ENCODE data around the gene LIFR.

LIFR gene

DNA sequence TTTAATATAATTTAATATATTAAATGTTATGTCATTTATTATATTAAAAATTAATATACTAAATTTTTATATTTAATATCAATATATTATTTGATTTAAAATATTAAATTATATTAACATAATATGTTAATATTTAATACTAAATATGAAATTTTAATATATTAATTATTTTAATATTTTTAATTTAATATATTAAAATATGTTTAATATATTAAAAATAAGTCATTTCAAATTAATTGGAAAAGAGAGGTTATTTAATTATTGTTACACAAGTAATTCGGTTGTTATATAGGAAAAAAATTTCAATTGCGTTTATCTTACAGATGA, 114.2 kb downstream of the LIFR start:
- no peak for TF ChIP-seq CTCF (conservative IDR thresholded peaks at IDR 0.05; ENCODE audit: low read length)
- DNase-seq (ENCODE audit: low read depth) = no peak
- no peak overlapping the region for H3K4me3 ChIP-seq (ENCODE audit: low read length)

- DNase-seq (ENCODE audit: low read depth) = peak; percentile 86
- TF ChIP-seq CTCF (conservative IDR thresholded peaks at IDR 0.05; ENCODE audit: low read length) = peak; percentile 99
- no peak overlapping the region for H3K4me3 ChIP-seq (ENCODE audit: low read length)
Measured at GRCh38 chr5:38441453-38442246, 114.8 kb downstream of the LIFR start.

DNA sequence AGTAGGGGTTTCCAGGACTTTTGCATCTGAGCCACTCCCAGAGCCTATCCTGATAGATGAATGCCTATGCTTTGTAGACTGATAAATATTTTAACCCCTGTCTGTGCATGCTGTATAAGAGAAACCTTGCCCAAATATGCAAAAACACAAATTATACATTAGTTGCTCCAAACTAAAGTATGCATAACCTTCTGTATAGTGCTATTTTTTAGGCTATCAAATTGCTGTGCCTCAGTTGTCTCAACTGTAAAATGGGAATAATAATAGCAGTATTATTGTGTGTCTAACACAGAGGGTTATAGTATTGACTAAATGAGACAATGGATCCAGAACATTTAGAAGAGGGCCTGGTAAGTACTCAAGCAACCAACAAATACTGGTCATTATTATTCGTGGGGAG, 117.7 kb downstream of the LIFR start:
- TF ChIP-seq CTCF (conservative IDR thresholded peaks at IDR 0.05; ENCODE audit: low read length) = no peak
- H3K4me3 ChIP-seq (ENCODE audit: low read length) = no peak overlapping the region
- no peak for DNase-seq (ENCODE audit: low read depth)

DNA sequence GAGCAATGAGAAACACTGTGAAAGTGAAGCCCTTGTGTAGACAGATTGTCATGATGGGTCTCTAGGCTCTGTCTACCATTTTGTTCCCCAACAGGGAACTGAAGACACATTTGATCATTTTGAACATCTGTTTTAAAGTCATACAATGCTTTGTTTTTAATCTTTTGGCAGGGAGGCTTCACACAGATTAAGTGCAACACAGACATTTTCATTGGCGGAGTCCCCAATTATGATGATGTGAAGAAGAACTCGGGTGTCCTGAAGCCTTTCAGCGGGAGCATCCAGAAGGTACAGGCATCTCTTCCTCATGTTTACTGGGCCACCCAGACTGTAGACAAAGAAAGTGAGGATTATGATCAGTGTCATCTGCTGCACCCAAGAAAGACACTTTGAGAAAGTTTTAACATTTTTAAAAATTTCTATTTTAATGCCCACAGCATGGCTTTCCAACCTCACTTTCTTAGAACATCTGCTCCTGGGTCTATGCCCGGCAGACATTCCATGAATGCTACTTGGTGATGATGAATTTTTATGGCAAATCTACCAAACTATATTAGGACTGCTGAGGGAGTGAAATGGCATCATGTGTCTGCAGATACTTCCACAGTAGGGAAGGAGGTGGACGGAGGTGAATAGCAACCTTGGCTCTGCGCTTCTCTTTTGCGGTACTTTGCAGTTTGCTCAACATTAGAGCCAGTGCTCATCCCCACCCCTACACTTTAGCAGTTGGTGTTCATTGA, 121.3 kb downstream of the LIFR start:
- no peak overlapping the region for H3K4me3 ChIP-seq (ENCODE audit: low read length)
- no peak for TF ChIP-seq CTCF (conservative IDR thresholded peaks at IDR 0.05; ENCODE audit: low read length)
- peak; percentile 86 for DNase-seq (ENCODE audit: low read depth)

GRCh38 chr5:38433160-38433861, 123.1 kb downstream of the LIFR start:
- peak; percentile 94 for DNase-seq (ENCODE audit: low read depth)
- TF ChIP-seq CTCF (conservative IDR thresholded peaks at IDR 0.05; ENCODE audit: low read length) = peak; percentile 21; the same call in 1 of the 2 replicates
- H3K4me3 ChIP-seq (ENCODE audit: low read length) = no peak overlapping the region

DNA sequence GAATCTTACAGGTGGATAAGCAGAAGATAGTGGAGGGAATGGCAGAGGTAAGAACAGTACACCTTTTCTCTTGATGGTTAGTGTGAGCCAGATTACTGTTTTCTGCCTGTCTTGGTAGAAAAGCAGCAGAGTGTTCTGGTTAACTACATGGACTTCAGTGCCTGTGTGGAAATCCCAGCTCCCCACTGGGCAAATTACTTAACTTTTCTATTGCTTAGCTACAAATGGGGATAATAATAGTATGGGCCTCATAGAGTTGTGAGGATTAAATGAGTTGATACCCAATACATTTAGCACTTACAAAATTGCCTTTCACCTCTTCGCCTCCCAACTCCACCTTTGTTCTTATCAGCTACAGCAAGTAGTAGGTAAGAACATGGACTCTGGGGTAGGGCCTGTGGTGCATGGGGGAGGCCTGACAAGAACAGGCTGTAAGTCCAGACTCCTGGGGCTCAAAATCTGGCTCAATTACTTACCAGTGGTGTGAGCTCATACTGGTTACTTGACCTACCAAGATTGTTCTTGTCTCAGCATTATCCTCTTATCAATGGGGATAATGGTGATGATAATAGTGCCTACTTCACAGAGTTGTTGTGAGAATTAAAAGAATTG, 125.1 kb downstream of the LIFR start:
- no peak overlapping the region for H3K4me3 ChIP-seq (ENCODE audit: low read length)
- no peak for TF ChIP-seq CTCF (conservative IDR thresholded peaks at IDR 0.05; ENCODE audit: low read length)
- DNase-seq (ENCODE audit: low read depth) = no peak

Measured in AG10803 (cell line).